CD4-positive, alpha-beta T cell (primary cell): ENCODE data around the gene CDH13. TPM values are rescaled to one million over a fixed set of nuclear protein-coding genes. Genes with fewer than 3 reads are reported as not detected.

Experiments used
- ATAC-seq: fragments of 200-7000 bp; cut with Tn5 transposase; one replicate; pipeline ENCODE4 v1.10.0; 2022; ENCODE audit warnings: mild to moderate bottlenecking; ENCODE audit not compliant: poor library complexity
- CTCF ChIA-PET: fragments of 350-600 bp; sonication (Branson Sonifier 250); formaldehyde crosslinking; loops from one replicate; lab custom pipeline; 2021; ENCODE audit warnings: antibody characterized with exemption, inconsistent platforms; lab: Charles Lee
- POLR2A ChIA-PET: fragments of 350-600 bp; sonication (Branson Sonifier 250); formaldehyde crosslinking; loops from one replicate; lab custom pipeline; 2021; ENCODE audit warnings: antibody characterized with exemption, inconsistent platforms; lab: Charles Lee
- DNase-seq, 14 experiments: peaks; one replicate each; pipeline ENCODE4 v3.0.0-alpha.2; 2013 to 2020; ENCODE audit warnings: mixed read lengths in 2 of 14
- H3K27ac ChIP-seq, 2 donors: one replicate each; pipeline versions ENCODE4 v1.5.1 to v1.7.0; 2013; ENCODE audit warnings: low read length in 2 of 2, low read depth in 1 of 2, mild to moderate bottlenecking in 1 of 2
- H3K27me3 ChIP-seq, 2 experiments: 1 replicate in 1 of 2; 2 replicates in 1 of 2; pipeline versions ENCODE4 v1.6.1 to v1.7.0; 2013; ENCODE audit warnings: low read length in 2 of 2, control low read depth in 1 of 2, mild to moderate bottlenecking in 1 of 2, moderate library complexity in 1 of 2; ENCODE audit not compliant: insufficient read depth in 2 of 2, control insufficient read depth in 1 of 2
- H3K36me3 ChIP-seq: one replicate; pipeline ENCODE4 v1.6.1; 2013; ENCODE audit warnings: low read length, control low read depth; ENCODE audit not compliant: insufficient read depth
- H3K4me1 ChIP-seq: one replicate; pipeline ENCODE4 v1.6.1; 2013; ENCODE audit warnings: low read length, control low read depth; ENCODE audit not compliant: insufficient read depth
- H3K4me3 ChIP-seq: one replicate; pipeline ENCODE4 v1.5.1; 2013; ENCODE audit warnings: mild to moderate bottlenecking, low read length, moderate library complexity
- H3K9me3 ChIP-seq, 2 experiments: 1 replicate in 1 of 2; 2 replicates in 1 of 2; pipeline versions ENCODE4 v1.6.1 to v1.7.0; 2013; ENCODE audit warnings: low read length in 2 of 2, mild to moderate bottlenecking in 2 of 2, control low read depth in 1 of 2, moderate library complexity in 1 of 2; ENCODE audit not compliant: control insufficient read depth in 1 of 2, insufficient read depth in 1 of 2
- H3K27ac Mint-ChIP-seq: one replicate; pipeline ENCODE4 v1.8.0; 2020; ENCODE audit warnings: mixed read lengths
- H3K27me3 Mint-ChIP-seq: one replicate; pipeline ENCODE4 v1.8.0; 2021; ENCODE audit warnings: mixed read lengths
- H3K36me3 Mint-ChIP-seq: one replicate; pipeline ENCODE4 v1.8.0; 2021; ENCODE audit warnings: low read depth, mixed read lengths
- H3K4me1 Mint-ChIP-seq: one replicate; pipeline ENCODE4 v1.8.0; 2021; ENCODE audit warnings: low read depth, mixed read lengths
- H3K4me3 Mint-ChIP-seq: one replicate; pipeline ENCODE4 v1.8.0; 2020; ENCODE audit warnings: mild to moderate bottlenecking, mixed read lengths
- H3K9me3 Mint-ChIP-seq: one replicate; pipeline ENCODE4 v1.8.0; 2020; ENCODE audit warnings: mixed read lengths
- intact Hi-C, 2 experiments: fragments of 100-400 bp; cut with DNase I in 1 of 2; cut with micrococcal nuclease in 1 of 2; formaldehyde crosslinking; loops; one replicate each; pipeline versions ENCODE4 v1.15.1 to v1.9.0; 2023 to 2025; cut with DNase I, micrococcal nuclease
- total RNA-seq, 174 experiments: library from RNA in 2 of 174; stranded (reverse) in 2 of 174; gene quantifications; one replicate each; pipeline ENCODE4 v1.2.3 and lab custom pipeline; 2021 to 2026
- TF ChIP-seq, protein P1 (sequence below): fragments of 200-600 bp; IDR thresholded peaks from one replicate; pipeline ENCODE4 v1.8.0; 2022; ENCODE audit warnings: antibody characterized with exemption, mild to moderate bottlenecking

The CDH13 gene
- total RNA-seq, 2 experiments from 2014 or later = not detected

DNA sequence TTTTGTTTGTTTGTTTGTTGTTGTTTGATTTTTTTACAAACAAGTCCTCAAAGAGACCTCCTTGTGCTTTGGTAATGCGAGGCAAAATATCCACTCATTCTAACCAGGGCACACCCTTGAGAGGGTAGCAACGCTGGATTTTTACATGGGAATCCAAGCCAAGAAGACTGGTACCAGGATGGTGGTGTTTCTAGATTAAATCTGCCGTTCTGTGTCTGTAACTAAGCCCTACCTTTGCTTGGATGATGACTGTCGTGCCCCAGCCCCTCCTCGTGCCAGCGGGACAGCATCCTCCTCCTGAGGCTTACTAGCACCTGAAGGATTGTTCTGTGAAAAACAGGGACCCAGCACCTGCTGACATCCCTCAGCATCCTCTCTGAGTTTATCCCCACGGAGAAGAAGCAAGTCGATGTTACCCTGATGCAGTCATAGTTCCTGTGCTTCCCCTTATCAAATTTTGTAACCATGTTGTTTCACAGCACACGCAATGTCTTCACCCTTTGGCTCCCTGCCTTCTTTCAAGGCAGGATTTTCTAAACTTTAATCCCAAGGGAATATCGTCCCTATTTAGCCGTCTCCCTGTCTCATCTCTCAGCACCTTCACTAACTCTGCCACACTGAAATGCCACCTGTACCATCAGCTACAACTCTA lies 1175.9 kb downstream of the CDH13 start:
- DNase-seq (no peak), ATAC-seq (no peak)
- H3K27ac ChIP-seq = no peak overlapping the region
- H3K27ac Mint-ChIP-seq = no peak overlapping the region
- H3K27me3 ChIP-seq = peaks cover 0 to 4% of the 10 kb centered on the region in 2 experiments
- peaks cover 0 to 4% of the 10 kb centered on the region in 2 experiments for H3K9me3 ChIP-seq
- H3K4me1 Mint-ChIP-seq = peaks cover 7% of the 10 kb centered on the region
- no peaks in the 10 kb centered on the region for H3K9me3 Mint-ChIP-seq
- intact Hi-C loops = loop anchor here in 1 of 2 experiments (10.0 kb wide), 1 partner anchor 1638 kb away; no protein-coding TSS in a partner anchor
- peaks cover 11% of the 10 kb centered on the region for H3K4me1 ChIP-seq
- H3K4me3 Mint-ChIP-seq = no peak overlapping the region
- no peaks in the 10 kb centered on the region for H3K36me3 ChIP-seq
- H3K27me3 Mint-ChIP-seq = peaks cover 15% of the 10 kb centered on the region
- ChIA-PET CTCF (no interaction called here), POLR2A (no interaction called here)
- H3K36me3 Mint-ChIP-seq = peaks cover 1% of the 10 kb centered on the region
- TF ChIP-seq, protein P1, sequence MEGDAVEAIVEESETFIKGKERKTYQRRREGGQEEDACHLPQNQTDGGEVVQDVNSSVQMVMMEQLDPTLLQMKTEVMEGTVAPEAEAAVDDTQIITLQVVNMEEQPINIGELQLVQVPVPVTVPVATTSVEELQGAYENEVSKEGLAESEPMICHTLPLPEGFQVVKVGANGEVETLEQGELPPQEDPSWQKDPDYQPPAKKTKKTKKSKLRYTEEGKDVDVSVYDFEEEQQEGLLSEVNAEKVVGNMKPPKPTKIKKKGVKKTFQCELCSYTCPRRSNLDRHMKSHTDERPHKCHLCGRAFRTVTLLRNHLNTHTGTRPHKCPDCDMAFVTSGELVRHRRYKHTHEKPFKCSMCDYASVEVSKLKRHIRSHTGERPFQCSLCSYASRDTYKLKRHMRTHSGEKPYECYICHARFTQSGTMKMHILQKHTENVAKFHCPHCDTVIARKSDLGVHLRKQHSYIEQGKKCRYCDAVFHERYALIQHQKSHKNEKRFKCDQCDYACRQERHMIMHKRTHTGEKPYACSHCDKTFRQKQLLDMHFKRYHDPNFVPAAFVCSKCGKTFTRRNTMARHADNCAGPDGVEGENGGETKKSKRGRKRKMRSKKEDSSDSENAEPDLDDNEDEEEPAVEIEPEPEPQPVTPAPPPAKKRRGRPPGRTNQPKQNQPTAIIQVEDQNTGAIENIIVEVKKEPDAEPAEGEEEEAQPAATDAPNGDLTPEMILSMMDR = no peak
- no peak overlapping the region for H3K4me3 ChIP-seq

- H3K4me3 Mint-ChIP-seq = no peak overlapping the region
- Histone ChIP-seq H3K27ac (no peak overlapping the region), H3K9me3 (peaks cover 0 to 4% of the 10 kb centered on the region in 2 experiments), H3K36me3 (no peaks in the 10 kb centered on the region), H3K4me3 (no peak overlapping the region), H3K4me1 (peaks cover 17% of the 10 kb centered on the region), H3K27me3 (no peaks in the 10 kb centered on the region)
- peaks cover 10% of the 10 kb centered on the region for H3K27me3 Mint-ChIP-seq
- H3K36me3 Mint-ChIP-seq = peaks cover 12% of the 10 kb centered on the region
- no peak for DNase-seq
- TF ChIP-seq, protein P1 = no peak
- intact Hi-C loops = loop anchor here in 1 of 2 experiments (10.0 kb wide), 1 partner anchor 1639 kb away; no protein-coding TSS in a partner anchor
- ATAC-seq = no peak
- ChIA-PET POLR2A (no interaction called here), CTCF (interaction anchor here (0.7 kb wide), 1 partner anchor 1450 kb away, joined by 3 read pairs; no protein-coding TSS in a partner anchor)
- no peak overlapping the region for H3K27ac Mint-ChIP-seq
- H3K4me1 Mint-ChIP-seq = peaks cover 17% of the 10 kb centered on the region
- no peaks in the 10 kb centered on the region for H3K9me3 Mint-ChIP-seq
Measured at GRCh38 chr16:83803811-83804210, 1177.0 kb downstream of the CDH13 start.

DNA sequence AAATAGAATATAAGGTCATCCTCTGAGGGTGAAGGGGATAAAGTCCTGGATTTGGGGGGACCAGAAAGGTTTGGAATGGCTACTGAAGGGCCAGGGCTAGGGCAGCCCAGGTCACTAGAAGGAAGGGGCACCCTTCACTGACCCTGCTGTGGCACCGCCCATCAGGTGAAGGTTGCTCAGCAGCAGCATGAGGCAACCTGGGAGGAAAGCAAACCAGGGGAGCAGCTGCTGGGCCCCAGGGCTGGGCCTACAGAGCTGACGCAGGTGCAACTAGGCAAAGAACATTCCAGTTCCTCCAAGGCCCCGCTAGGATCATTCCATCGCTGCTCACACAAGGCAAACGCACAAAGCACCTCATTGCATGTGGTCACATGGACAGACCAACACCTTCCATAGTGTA lies 1177.6 kb downstream of the CDH13 start:
- Mint-ChIP-seq H3K4me1 (peaks cover 23% of the 10 kb centered on the region), H3K27ac (no peak overlapping the region), H3K36me3 (peaks cover 18% of the 10 kb centered on the region), H3K9me3 (no peaks in the 10 kb centered on the region), H3K4me3 (no peak overlapping the region), H3K27me3 (peaks cover 8% of the 10 kb centered on the region)
- no peaks in the 10 kb centered on the region for H3K27me3 ChIP-seq
- no peak overlapping the region for H3K4me3 ChIP-seq
- no peaks in the 10 kb centered on the region for H3K36me3 ChIP-seq
- TF ChIP-seq, protein P1 = no peak
- ChIA-PET CTCF (no interaction called here), POLR2A (no interaction called here)
- ATAC-seq (no peak), DNase-seq (no peak)
- intact Hi-C loops = loop anchor here in 1 of 2 experiments (10.0 kb wide), 1 partner anchor 1640 kb away; no protein-coding TSS in a partner anchor
- peaks cover 23% of the 10 kb centered on the region for H3K4me1 ChIP-seq
- peaks cover 0 to 4% of the 10 kb centered on the region in 2 experiments for H3K9me3 ChIP-seq
- no peak overlapping the region for H3K27ac ChIP-seq
